GM19328 (cell line): ENCODE data around the gene PTCH2.
A peak's percentile ranks its signal among the peaks of the same experiment; 100 is the strongest.
"Not testable (repeated sequence)": the region's sequence is repeated elsewhere in the genome, so short reads cannot be mapped to it uniquely, and the experiment has no call there.

Experiments used
- ATAC-seq: cut with Tn5 transposase; IDR thresholded peaks from one replicate; pipeline ENCODE4 v1.9.1; 2021; ENCODE audit warnings: mild to moderate bottlenecking, moderate library complexity; ENCODE audit not compliant: unreplicated experiment

PTCH2 gene

GRCh38 chr1:44819608-44820327 lies 23.3 kb downstream of the PTCH2 start:
- ATAC-seq, result peak; percentile 76

GRCh38 chr1:44819196-44819607 lies 23.9 kb downstream of the PTCH2 start:
- no peak for ATAC-seq

DNA sequence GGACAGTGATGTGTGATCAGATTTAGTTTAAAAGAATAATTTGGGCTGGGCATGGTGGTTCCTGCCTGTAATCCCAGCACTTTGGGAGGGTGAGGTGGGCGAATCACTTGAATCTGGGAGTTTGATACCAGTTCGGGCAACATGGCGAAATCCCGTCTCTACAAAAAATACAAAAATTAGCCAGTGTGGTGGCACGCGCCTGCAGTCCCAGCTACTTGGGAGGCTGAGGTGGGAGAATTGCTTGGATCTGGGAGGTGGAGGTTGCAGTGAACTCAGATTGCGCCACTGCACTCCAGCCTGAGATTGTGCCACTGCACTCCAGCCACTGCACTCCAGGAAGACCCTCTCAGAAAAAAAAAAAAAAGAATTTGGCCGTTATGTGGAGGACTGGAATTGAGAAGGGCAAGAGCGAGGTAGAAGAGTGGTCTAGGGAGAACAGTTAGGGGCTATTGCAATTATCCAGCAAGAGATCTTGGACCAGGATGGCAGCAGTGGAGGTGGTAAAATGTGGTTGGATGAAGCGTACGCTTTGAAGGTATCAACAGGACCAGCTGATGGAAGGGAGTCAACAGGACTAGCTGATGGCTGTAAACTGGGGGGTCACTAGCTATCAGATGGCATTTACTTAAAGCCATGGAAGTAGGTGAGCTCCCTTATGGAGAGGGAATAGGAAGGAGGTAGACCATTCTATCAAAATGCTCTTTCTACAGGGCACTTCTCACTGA lies 25.1 kb downstream of the PTCH2 start:
- ATAC-seq, result no peak

GRCh38 chr1:44817307-44817706 lies 25.7 kb downstream of the PTCH2 start:
- no peak for ATAC-seq

DNA sequence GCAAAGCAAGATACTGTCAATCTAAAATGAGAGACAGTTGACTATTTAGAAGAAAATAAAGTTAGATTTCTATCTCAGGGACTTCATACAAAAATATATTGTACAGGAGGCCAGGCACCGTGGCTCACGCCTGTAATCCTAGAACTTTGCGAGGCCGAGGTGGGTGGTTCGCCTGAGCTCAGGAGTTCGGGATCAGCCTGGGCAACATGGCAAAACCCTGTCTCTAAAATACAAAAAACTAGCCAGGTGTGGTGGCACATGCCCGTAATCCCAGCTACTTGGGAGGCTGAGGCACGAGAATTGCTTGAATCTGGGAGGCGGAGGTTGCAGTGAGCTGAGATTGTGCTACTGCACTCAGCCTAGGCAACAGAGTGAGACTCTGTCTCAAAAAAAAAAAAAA lies 27.1 kb downstream of the PTCH2 start:
- not testable (repeated sequence) for ATAC-seq

GRCh38 chr1:44812822-44813543 lies 30.1 kb downstream of the PTCH2 start:
- ATAC-seq, result no peak

DNA sequence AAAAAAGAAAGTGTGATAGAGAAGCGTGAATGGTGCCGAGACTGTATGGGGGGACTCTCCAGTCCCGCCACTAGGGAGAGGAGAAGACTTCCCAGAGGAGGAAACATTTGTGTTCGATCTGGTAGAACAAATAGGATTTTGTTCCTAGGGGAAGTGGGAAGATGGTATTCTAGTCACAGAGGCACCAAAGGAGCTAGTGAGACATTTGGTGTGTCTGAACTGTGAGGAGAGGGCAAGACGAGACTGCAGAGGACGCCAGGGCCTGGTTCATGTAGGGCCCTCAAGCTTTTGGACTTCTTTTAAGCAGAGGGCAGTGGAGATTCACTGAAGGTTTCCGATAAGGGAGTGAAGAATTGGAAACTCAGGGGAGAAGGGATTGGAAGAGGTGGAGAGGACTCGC lies 31.8 kb downstream of the PTCH2 start:
- no peak for ATAC-seq

DNA sequence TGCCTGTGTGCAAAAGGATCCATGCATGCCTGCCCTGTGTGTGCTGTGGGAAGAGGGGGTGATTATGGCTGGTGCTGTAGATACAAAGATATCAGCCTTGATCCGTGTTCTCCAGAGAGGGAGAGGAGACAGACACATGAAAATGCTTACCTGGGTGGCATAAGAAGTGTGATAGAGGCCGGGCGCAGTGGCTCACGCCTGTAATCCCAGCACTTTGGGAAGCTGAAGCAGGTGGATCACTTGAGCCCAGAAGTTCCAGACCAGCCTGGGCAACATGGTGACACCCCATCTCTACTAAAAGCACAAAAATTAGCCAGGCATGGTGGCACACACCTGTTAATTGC lies 32.3 kb downstream of the PTCH2 start:
- ATAC-seq, result not testable (repeated sequence)

DNA sequence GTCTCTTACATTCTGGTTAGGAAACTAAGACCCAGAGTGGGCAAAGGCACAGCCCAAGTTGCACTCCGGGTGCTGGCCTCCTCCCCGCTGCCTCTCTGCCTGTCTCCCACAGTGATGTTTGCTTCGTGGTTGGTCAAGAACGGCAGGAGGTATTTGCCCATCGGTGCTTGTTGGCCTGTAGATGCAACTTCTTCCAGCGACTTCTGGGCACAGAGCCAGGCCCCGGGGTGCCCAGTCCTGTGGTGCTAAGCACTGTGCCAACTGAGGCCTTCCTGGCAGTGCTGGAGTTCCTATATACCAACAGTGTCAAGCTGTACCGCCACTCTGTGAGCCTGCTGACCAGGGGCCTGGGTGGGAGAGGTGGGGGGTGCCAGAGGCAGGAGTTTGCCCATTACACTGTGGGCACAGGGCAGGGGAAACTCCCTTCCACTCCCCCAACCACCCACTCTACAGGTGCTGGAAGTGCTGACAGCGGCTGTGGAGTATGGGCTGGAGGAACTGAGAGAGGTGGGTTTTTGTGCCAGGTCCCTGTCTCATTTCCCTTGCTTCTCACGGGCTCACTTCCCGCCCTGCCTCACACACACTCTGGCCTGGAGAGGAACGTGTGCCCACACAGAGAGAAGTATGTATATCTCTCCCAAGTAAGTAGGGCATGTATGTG lies 32.8 kb downstream of the PTCH2 start:
- ATAC-seq, result no peak

- ATAC-seq, result peak; percentile 51
Observed at GRCh38 chr1:44808938-44809917, 33.8 kb downstream of the PTCH2 start.

DNA sequence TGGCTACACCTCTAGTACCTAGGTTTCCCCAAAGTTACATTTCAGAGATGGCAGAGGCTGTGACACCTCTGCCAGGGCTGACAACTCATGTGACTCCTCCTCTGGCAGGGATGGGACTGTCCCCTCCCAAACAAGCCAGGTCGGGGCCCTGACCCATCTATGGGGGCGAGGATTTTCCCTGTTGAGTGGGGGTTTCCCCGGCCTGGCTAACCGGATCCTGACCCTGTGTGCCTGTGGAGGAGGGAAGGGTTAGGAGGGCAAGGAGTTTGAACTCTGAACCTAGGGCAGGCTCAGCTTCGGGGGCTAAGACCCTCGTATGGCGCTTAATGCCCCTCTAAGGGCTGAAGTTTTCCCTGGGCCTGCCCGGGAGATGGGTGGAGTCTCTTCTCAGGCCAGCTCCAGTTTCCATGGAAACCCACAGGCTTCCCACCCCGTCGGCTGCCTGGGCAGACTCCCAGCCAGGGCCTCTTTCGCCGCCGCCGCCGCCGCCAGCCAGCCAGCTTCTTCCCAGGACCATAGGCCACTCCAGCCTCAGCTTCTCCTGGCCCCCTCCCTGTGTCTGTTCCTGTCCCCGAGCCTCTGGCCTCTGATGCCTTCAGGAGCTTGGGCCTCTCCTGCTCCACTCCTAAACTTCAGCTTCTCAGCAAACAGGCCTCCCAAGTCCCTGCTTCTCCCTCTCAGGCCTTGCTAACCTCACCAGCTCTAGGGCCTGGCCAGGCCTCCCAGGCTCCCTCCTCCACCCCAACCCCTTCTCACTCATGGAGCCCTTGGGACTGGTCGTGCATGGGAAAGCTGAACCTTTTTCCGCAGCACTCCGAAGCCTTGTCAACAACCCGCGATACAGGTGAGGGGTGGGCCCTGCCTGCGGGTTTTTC lies 34.8 kb downstream of the PTCH2 start, which contains the start of gene BTBD19:
BTBD19 (plus strand) TSS at position 461 of the 875 bp plus-strand sequence; CDS start at position 759, 298 bp downstream.
- no peak for ATAC-seq

DNA sequence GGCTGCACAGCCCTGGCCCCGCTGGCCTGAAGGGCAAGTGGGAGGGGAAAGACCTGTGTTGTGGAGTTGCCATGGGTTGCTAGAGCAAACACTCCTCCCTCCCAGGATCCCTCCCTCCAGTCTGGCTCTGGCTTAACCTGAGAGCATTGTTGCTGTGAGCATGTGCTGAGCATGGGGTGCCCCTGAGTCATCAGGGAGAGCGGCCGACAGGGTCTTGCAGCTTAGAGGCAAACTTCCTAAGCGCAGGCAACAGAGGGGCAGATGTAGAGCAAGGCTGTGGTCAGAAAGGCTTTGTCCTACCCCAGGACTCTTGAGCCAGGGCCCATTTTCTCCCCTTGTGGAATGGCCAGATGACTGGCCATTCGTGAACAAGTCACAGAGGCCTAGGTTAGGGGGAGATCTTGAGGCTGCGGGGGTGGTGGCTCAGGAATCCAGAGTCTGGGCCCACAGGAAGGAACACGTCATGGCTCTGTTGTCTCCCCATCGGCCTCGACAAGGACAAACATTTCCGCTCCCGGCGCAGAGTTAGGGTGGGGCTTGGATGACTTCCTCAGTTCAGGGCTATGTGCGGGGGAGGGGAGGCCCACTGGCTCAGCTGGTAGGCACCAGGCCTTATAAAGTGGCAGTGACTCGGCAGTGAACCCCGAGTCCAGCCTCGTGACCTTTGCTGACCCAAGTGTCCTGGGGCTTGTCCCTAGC lies 35.5 kb downstream of the PTCH2 start:
- ATAC-seq, result no peak

GRCh38 chr1:44806704-44807363 lies 36.2 kb downstream of the PTCH2 start, which contains the start of gene DYNLT4:
Gene DYNLT4 (minus strand): TSS chr1:44807351. CDS start chr1:44806668, 683 bp downstream.
- ATAC-seq, result no peak

DNA sequence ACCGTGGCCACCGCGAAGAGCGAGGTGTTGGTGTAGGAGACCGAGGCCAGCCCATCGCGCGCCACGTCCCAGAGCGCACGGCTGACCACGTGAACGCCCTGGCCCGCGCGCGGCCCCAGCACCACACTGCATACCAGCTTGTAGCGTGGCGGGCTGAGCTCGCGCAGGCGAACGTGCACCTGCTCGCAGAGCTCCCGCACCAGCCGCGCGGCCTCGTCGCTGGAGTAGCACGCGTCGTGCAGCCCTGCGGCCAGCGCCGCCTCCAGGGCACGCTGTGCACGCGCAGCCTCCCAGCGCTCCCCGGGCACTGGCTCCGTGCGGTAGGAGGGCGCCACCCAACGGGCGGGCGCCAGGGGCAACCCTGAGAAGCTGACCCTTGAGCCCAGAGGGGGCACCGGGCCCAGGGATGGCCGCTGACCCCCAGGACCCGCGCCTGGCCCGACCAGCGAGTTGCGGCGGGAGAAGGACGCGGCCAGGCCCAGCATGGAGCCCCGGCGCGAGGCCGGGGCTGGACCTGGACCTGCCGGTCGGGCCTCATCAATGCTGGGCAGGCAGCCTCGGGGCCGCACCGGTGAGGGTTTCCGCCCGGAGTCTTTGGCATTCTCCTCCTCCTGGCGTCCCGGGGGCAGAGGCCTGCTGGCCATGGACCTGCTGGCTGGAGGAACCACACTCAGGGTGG lies 36.9 kb downstream of the PTCH2 start:
- no peak for ATAC-seq

DNA sequence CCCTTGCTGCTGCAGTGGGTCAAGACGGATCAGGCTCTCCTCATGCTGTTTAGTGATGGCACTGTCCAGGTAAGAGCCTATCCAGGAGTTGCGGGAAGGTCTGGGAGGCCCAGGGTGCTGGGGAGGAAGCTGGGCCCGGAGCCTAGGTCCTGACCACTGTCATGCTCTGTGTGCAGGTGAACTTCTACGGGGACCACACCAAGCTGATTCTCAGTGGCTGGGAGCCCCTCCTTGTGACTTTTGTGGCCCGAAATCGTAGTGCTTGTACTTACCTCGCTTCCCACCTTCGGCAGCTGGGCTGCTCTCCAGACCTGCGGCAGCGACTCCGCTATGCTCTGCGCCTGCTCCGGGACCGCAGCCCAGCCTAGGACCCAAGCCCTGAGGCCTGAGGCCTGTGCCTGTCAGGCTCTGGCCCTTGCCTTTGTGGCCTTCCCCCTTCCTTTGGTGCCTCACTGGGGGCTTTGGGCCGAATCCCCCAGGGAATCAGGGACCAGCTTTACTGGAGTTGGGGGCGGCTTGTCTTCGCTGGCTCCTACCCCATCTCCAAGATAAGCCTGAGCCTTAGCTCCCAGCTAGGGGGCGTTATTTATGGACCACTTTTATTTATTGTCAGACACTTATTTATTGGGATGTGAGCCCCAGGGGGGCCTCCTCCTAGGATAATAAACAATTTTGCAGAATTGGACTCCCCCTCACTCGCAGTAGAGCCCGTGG lies 37.6 kb downstream of the PTCH2 start:
- no peak for ATAC-seq

DNA sequence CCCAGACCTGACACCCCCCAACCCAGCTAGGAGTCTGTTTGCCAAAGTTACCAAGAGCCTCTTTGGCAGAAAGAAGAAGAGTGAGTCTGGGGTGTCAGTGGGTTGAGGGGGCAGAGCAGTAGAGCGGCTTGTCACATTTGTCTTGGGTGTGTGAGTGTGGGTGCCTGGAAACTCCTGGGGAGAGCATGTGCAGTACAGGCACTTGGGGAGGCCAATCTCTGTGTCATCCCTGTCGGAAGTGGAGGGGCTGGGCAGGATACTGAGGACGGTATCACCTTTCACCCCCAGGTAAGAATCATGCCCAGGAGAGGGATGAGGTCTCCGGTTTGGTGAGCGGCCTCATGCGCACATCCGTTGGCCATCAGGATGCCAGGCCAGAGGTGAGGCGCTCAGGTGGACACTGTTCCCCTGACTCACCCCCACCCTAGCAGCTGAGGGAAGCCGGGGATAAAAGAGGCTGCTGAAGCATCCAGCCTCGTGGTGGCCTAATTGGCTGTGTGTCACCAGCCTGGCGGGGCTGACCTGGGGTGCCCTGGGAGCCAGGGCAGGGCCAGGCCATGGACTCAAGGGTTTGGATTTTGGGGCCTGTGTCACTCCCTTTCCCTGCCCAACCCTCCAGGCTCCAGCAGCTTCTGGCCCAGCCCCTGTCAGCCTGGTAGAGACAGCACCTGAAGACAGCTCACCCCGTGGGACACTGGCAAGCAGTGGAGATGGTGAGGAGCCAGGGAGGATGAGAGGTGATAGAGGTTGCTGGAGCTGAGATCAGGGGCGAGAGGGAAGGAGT lies 39.5 kb downstream of the PTCH2 start:
- no peak for ATAC-seq
